GM21717 (cell line): Measurements from ENCODE around the gene STAP1.
"Not testable (repeated sequence)": the region's sequence is repeated elsewhere in the genome, so short reads cannot be mapped to it uniquely, and the experiment has no call there.

Source experiments
- ATAC-seq: cut with Tn5 transposase; IDR thresholded peaks from one replicate; pipeline ENCODE4 v1.9.1; 2021; ENCODE audit warnings: mild to moderate bottlenecking, moderate library complexity; ENCODE audit not compliant: unreplicated experiment

The STAP1 gene

GRCh38 chr4:67558493-67558892 is at the start of gene STAP1:
STAP1 (plus strand) TSS chr4:67558727; CDS start chr4:67558810, 83 bp downstream.
- peak; percentile 57 for ATAC-seq

DNA sequence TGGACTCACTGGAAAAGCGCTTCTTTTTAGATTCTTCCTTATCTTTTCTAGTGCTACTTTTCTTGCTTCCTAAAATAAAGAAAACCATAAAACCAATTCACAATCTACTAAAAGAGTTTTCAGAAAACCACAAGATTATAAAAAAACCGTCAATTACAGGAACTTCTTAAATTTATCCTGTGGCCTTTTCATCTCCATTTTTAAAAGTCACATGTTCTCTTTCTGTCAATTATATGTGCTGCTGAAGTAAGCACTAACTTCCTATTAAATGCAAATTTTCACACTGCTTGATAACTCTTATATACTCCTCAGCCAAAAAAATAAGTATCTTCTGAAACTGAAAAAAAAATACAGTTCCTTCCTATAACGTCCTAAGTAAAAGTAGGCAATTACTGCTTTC is 46.0 kb upstream of the STAP1 start:
- ATAC-seq, result no peak

GRCh38 chr4:67520141-67520540 is 38.4 kb upstream of the STAP1 start:
- ATAC-seq, result no peak

- peak; percentile 86 for ATAC-seq
Measured at GRCh38 chr4:67521506-67521905, 37.0 kb upstream of the STAP1 start.

DNA sequence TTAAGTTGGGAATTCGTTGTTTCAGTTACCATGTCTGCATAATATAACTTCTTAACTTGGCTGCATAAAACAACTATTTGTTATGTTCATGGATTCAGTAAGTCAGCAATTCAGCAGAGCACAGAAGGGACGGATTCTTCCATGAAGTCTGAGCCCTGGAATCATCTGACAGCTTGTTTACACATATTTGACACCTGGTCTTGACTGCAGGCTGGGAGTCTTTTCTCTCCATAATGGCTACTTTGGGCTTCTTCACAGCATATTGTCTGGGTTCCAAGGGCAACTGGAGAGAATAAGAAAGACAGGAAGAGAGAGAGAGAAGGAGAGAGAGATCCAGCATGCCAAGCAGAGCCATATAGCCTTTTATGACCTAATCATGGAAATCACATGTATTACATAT is 36.3 kb upstream of the STAP1 start:
- ATAC-seq, result no peak

- ATAC-seq, result no peak
Measured at GRCh38 chr4:67522851-67523671, 35.5 kb upstream of the STAP1 start.

DNA sequence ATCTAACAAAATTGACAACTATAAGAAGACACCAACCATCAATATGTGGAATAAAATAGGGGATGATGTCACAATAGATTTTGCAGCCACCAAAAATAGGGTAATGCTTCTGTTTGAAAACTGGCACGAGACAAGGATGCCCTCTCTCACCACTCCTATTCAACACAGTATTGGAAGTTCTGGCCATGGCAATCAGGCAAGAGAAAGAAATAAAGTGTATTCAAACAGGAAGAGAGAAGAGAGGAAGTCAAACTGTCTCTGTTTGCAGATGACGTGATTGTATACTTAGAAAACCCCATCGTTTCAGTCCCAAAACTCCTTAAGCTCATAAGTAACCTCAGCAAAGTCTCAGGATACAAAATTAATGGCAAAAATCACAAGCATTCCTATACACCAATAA is 34.4 kb upstream of the STAP1 start:
- ATAC-seq, result not testable (repeated sequence)

- no peak for ATAC-seq
Measured at GRCh38 chr4:67531379-67531962, 27.1 kb upstream of the STAP1 start.

DNA sequence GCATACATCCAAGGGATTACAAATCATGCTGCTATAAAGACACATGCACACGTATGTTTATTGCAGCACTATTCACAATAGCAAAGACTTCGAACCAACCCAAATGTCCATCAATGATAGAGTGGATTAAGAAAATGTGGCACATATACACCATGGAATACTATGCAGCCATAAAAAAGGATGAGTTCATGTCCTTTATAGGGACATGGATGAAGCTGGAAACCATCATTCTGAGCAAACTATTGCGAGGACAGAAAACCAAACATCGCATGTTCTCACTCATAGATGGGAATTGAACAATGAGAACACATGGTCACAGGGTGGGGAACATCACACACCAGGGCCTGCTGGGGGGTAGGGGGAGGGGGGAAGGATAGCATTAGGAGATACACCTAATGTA is 26.1 kb upstream of the STAP1 start:
- ATAC-seq, result not testable (repeated sequence)

- no peak for ATAC-seq
Measured at GRCh38 chr4:67533112-67533511, 25.4 kb upstream of the STAP1 start.

DNA sequence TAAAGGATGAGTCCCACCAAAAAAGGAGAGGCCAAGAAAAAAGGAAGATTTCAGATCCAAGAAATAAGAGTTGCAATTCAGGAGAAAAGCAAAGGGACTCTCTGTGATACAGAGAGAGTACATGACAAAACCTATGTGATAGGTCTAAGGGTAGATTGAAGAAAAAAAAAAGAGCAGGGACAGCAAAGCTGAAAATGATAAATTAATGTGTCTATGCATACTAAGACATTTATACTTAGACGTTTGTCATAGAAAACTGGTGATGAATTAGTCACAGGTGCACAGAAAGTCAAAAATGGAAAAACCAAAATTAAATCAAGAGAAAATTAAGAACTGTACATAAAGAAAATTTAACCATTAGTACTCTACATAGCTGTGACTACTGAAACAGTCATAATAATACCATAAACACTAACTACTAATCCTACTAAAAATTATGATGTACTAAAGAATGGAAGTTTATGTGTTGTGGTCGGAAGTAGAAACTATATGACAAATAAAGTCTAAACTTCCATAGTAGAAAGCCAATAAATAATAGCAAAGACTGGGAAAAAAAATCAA is 23.2 kb upstream of the STAP1 start:
- no peak for ATAC-seq

- ATAC-seq, result no peak
Measured at GRCh38 chr4:67539830-67540229, 18.7 kb upstream of the STAP1 start.

DNA sequence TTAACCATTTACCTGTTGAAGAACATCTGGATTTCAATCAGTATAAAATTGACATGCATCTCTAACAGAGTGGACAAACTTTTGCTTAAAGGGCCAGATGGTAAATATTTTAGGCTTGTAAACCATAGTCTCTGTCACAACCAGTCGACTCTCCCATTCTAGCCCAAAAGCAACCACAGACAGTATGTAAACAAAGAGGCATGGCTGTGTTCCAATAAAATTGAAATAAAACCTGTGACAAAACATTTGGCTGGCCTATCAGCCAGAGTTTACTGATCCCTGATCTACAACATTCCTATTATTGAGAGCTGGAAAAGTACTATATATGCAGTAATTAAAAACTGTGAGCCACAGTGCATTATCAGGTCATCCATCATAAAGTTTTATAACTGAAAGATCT is 16.5 kb upstream of the STAP1 start:
- no peak for ATAC-seq

- peak; percentile 98 for ATAC-seq
Measured at GRCh38 chr4:67545199-67546003, 13.1 kb upstream of the STAP1 start, which contains the start of gene CENPC. CENPC (minus strand) TSS chr4:67545503; CDS start chr4:67545355, 148 bp downstream.

DNA sequence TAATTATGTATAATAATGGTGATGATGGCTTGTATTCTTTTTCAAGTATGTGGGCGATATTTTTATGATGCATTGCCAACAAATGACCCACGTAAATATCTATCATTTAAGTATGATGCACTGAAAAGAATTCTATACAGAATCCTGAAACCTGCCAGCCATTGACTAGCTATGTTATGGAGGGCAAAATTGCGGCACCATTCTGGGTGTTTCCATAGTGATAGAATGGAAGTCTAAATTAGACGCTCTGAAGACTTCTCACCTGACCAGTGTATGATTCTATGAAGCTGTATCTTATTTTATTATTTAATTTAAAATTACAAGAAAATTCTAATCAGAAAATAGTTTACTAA is 12.5 kb upstream of the STAP1 start:
- ATAC-seq, result no peak

DNA sequence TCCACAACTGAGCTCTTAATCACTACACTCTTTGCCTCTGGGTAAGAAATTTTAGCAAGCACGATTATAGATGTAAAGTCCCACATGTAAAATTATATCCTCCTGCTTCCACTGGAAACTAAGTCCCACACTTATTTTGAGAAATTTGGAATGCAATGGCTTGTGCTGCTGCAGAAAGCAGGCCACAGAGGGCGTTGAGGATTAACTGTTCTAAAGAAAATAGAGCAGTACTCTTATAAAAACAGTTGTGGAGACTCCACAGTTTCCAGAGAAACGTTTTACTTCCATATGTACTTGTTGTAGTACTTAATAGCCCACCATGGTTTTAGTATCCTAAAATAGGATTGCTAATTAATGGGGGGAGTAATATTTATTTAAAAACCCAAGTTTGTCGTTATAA is 11.6 kb upstream of the STAP1 start:
- ATAC-seq, result no peak

DNA sequence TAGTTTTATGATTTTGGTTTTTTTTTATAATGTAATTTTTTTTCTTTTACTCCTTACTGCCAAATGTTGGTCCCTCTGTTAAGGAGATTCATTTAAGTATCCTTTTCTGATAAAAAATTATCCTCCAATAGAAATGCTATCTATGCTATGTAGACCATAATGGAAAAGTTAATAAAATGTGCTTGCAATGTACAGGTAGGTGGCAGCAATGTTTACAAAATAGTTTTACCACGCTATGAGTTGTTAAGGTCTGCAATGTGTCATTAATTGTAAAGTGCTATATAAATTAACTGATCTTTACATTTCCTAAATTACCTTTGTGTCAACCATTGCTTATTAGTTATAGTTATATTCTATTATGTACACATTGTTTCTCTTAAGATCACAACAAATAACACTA is 9.4 kb upstream of the STAP1 start:
- ATAC-seq, result peak; percentile 24

GRCh38 chr4:67550451-67550850 is 8.1 kb upstream of the STAP1 start:
- ATAC-seq, result peak; percentile 36

DNA sequence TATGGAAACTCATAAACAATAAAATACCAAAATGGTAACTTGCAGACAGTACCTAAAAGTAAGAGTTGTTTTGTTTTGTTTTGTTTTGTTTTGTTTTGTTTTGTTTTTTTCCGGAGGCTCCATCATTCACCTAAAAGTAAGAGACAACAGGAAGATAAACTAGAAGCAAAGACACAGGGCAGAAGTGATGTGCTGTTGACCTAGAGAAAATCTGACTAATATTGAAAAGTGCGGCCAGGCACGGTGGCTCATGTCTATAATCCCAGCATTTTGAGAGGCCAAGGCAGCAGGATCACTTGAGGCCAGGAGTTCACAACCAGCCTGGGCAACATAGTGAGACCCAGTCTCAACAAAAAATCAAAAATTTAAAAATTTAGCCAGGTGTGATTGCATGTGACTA is 7.7 kb upstream of the STAP1 start:
- peak; percentile 23 for ATAC-seq

GRCh38 chr4:67552146-67552792 is 6.3 kb upstream of the STAP1 start:
- ATAC-seq, result not testable (repeated sequence)

GRCh38 chr4:67554096-67554495 is 4.4 kb upstream of the STAP1 start:
- ATAC-seq, result no peak
